Stomach smooth muscle (tissue), 2 donors: ENCODE measurements around the gene S100A14.

Source experiments
- H3K27ac ChIP-seq: one replicate; pipeline ENCODE4 v1.7.0; 2013; ENCODE audit warnings: mild to moderate bottlenecking, low read length, inconsistent platforms
- H3K27me3 ChIP-seq, 2 donors: one replicate each; pipeline ENCODE4 v1.7.0; 2013; ENCODE audit warnings: low read length in 2 of 2; ENCODE audit not compliant: insufficient read depth in 2 of 2, control insufficient read depth in 1 of 2
- H3K36me3 ChIP-seq, 2 donors: one replicate each; pipeline ENCODE4 v1.7.0; 2013; ENCODE audit warnings: low read length in 2 of 2; ENCODE audit not compliant: control insufficient read depth in 2 of 2, insufficient read depth in 2 of 2
- H3K4me1 ChIP-seq: one replicate; pipeline ENCODE4 v1.7.0; 2013; ENCODE audit warnings: low read length; ENCODE audit not compliant: control insufficient read depth, insufficient read depth
- H3K4me3 ChIP-seq, 2 donors: one replicate each; pipeline ENCODE4 v1.7.0; 2013; ENCODE audit warnings: low read length in 2 of 2
- H3K9ac ChIP-seq, 2 donors: one replicate each; pipeline ENCODE4 v1.7.0; 2013; ENCODE audit warnings: low read length in 2 of 2, mild to moderate bottlenecking in 1 of 2
- H3K9me3 ChIP-seq, 2 donors: one replicate each; pipeline ENCODE4 v1.7.0; 2013; ENCODE audit warnings: low read length in 2 of 2; ENCODE audit not compliant: control insufficient read depth in 2 of 2
- donor health status: healthy.
- donor health status: Pancreatic carcinoma.

The S100A14 gene

GRCh38 chr1:153638261-153638660, 22.1 kb upstream of the S100A14 start:
- no peaks in the 10 kb centered on the region for H3K27me3 ChIP-seq
- no peak overlapping the region for H3K9ac ChIP-seq
- H3K9me3 ChIP-seq = no peaks in the 10 kb centered on the region
- H3K4me3 ChIP-seq = no peak overlapping the region
- no peak overlapping the region for H3K27ac ChIP-seq
- peaks cover 30% of the 10 kb centered on the region for H3K4me1 ChIP-seq
- H3K36me3 ChIP-seq = peaks cover 52 to 56% of the 10 kb centered on the region in 2 donors

GRCh38 chr1:153636312-153636711, 20.2 kb upstream of the S100A14 start:
- no peak overlapping the region for H3K9ac ChIP-seq
- H3K4me3 ChIP-seq = no peak overlapping the region

GRCh38 chr1:153635872-153636271, 19.7 kb upstream of the S100A14 start:
- Histone ChIP-seq H3K9me3 (no peaks in the 10 kb centered on the region), H3K9ac (no peak overlapping the region), H3K27me3 (no peaks in the 10 kb centered on the region), H3K4me1 (peaks cover 33% of the 10 kb centered on the region), H3K27ac (no peak overlapping the region), H3K4me3 (peak overlapping the region in 1 of 2 donors; percentile 22), H3K36me3 (peaks cover 32 to 36% of the 10 kb centered on the region in 2 donors)

More at GRCh38 chr1:153636312-153636711, 20.2 kb upstream of the S100A14 start:
- H3K36me3 ChIP-seq = peaks cover 35 to 40% of the 10 kb centered on the region in 2 donors
- H3K4me1 ChIP-seq = peaks cover 33% of the 10 kb centered on the region
- no peaks in the 10 kb centered on the region for H3K27me3 ChIP-seq
- no peak overlapping the region for H3K27ac ChIP-seq
- H3K9me3 ChIP-seq = no peaks in the 10 kb centered on the region

GRCh38 chr1:153633754-153634665, 17.9 kb upstream of the S100A14 start, which contains the start of gene CHTOP:
Gene CHTOP, plus strand, starts transcription at chr1:153634066. Its CDS starts 2,523 bp downstream, at chr1:153636589.
- Histone ChIP-seq H3K4me1 (peaks cover 39% of the 10 kb centered on the region), H3K27me3 (no peaks in the 10 kb centered on the region), H3K9me3 (no peaks in the 10 kb centered on the region), H3K27ac (peak within 1 kb of the TSS; percentile 99), H3K9ac (peak within 1 kb of the TSS; percentile 100), H3K36me3 (peaks cover 21 to 24% of the 10 kb centered on the region in 2 donors), H3K4me3 (peak within 1 kb of the TSS; percentile 93 to 98)

DNA sequence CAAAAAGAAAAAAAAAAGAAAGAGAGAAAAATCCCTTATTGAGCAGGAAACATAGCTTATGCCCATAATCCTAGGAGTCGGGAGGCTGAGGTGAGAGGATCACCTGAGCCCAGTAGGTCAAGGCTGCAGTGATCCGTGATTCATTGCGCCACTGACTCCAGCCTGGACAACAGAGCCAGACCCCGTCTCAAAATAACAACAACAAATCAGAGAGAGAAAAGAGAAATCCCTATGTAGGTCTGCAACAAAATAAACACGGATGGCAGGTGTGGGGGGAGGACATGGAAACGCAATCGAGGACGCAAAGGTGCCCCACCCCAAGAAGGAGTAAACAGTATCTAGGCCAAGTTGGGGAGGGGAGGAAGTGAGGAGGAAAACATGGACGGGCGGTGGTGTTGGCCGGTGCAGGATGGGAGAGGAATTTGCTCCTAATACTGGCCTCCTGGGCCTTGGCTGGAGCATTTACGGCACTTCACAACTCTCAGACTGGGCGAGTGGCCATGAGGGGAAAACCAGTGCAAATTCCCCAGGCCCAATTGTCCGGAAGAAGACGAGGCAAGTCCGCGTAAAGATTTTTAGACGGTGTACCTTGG, 17.1 kb upstream of the S100A14 start:
- Histone ChIP-seq H3K36me3 (peaks cover 17 to 19% of the 10 kb centered on the region in 2 donors), H3K27ac (peak overlapping the region; percentile 99), H3K9ac (peak overlapping the region; percentile 26 to 29), H3K27me3 (no peaks in the 10 kb centered on the region), H3K4me3 (peak overlapping the region; percentile 93 to 98), H3K4me1 (peaks cover 39% of the 10 kb centered on the region), H3K9me3 (no peaks in the 10 kb centered on the region)

DNA sequence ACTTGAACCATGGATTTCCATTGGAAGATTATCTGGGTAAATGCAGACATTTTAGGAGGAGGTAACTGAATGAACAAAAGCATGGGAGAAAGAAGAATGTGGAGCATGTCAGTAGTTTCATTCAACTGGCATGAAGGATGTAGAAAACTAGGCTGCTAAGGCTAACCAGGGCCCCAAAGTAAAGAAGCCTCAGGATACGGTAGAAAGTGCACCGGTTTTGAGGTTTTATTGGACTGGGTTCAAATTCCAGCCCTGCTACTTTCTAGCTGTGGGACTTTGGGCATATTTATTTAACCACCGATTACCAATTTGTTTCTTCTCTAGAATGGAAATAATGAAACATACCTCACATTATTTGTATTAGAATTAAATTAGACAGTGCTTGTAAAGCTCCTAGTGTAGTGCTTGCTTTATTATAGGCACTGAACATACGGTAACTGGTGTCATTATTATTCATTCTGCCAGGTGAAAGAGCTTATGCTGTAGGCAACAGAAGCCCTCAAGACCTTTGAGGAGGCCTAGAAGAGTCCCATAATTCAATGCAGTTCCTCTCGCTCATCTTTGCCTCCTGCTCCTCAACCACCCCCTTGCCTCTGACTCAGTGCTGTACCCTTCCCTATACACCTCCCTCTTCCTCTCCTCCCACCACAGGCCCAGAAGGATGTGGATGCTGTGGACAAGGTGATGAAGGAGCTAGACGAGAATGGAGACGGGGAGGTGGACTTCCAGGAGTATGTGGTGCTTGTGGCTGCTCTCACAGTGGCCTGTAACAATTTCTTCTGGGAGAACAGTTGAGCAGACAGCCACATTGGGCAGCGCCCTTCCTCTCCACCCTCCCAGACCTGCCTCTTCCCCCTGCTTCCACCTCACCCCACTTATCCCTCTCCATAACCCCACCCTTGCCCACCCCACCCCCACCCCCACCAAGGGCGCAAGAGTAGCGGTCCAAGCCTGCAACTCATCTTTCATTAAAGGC, 15.2 kb upstream of the S100A14 start:
- Histone ChIP-seq H3K9ac (no peak overlapping the region), H3K9me3 (no peaks in the 10 kb centered on the region), H3K27me3 (no peaks in the 10 kb centered on the region), H3K4me3 (no peak overlapping the region), H3K36me3 (peaks cover under 1% of the 10 kb centered on the region in 2 donors), H3K4me1 (peaks cover 45% of the 10 kb centered on the region), H3K27ac (no peak overlapping the region)

DNA sequence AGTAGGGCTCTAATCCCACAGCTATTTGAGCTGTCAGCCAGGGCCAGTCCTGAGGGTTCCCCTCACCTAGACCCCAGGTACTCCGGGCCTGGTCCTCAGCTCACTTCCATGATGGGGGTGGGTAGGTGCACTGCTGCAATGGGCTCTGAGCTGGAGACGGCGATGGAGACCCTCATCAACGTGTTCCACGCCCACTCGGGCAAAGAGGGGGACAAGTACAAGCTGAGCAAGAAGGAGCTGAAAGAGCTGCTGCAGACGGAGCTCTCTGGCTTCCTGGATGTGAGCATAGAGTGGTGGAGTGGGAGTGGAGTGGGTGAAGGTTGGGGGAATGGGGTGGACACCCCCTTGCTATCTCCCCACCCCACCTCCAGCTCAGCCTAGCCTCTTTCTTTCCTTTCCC, 14.3 kb upstream of the S100A14 start:
- H3K27ac ChIP-seq = peak overlapping the region; percentile 37
- peaks cover 46% of the 10 kb centered on the region for H3K4me1 ChIP-seq
- no peaks in the 10 kb centered on the region for H3K27me3 ChIP-seq
- H3K9ac ChIP-seq = no peak overlapping the region
- no peaks in the 10 kb centered on the region for H3K36me3 ChIP-seq
- H3K4me3 ChIP-seq = no peak overlapping the region
- no peaks in the 10 kb centered on the region for H3K9me3 ChIP-seq

DNA sequence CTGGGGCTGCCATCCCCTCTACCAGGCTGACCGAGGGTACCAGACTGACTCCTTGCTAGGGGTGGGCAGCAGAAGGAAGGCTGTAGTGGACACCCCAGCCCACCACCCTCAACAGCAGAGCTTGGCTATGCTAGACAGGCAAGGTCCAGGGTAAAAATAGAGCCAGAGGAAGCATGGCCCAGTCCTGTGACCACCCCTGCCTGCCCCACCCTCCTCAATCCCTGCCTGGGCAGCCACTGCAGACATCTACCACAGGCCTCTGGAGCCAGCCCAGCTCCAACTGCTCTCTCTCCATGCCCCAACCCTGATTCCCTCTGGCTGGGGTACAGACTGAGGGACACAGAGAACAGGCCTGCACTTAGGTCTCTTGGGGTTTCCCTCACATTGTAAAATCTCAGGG, 13.8 kb upstream of the S100A14 start:
- peak overlapping the region; percentile 37 for H3K27ac ChIP-seq
- H3K36me3 ChIP-seq = no peaks in the 10 kb centered on the region
- peaks cover 47% of the 10 kb centered on the region for H3K4me1 ChIP-seq
- no peaks in the 10 kb centered on the region for H3K9me3 ChIP-seq
- no peaks in the 10 kb centered on the region for H3K27me3 ChIP-seq
- H3K4me3 ChIP-seq = no peak overlapping the region
- H3K9ac ChIP-seq = no peak overlapping the region

DNA sequence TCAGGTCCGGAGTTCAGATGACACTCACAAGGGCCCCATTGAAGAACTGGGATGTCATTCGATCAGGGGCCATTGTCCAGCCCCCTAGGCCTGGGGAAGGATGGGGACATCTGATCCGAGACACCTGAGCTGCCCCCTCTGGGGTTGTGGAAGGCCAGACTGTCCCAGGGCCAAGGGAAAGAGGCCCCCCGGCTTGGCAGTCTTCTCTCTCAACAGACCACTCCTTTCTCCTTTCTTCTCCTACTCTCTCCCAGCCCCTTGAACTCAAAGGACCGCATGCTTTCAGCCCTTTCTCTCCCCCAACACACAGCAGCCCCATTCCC, 13.2 kb upstream of the S100A14 start:
- Histone ChIP-seq H3K27ac (peak overlapping the region; percentile 31), H3K36me3 (no peaks in the 10 kb centered on the region), H3K27me3 (no peaks in the 10 kb centered on the region), H3K4me3 (no peak overlapping the region), H3K9ac (no peak overlapping the region), H3K9me3 (no peaks in the 10 kb centered on the region), H3K4me1 (peaks cover 50% of the 10 kb centered on the region)

GRCh38 chr1:153628638-153629342, 12.7 kb upstream of the S100A14 start:
- Histone ChIP-seq H3K4me3 (no peak overlapping the region), H3K4me1 (peaks cover 54% of the 10 kb centered on the region), H3K36me3 (no peaks in the 10 kb centered on the region), H3K27ac (peak overlapping the region; percentile 31), H3K9me3 (no peaks in the 10 kb centered on the region), H3K27me3 (no peaks in the 10 kb centered on the region), H3K9ac (no peak overlapping the region)
